Adrenal gland (tissue), 12 donors: ENCODE measurements around the gene ATP11B. TPM values are rescaled to one million over a fixed set of nuclear protein-coding genes. Genes with fewer than 3 reads are reported as not detected.
A peak's percentile ranks its signal among the peaks of the same experiment; 100 is the strongest.

ENCODE experiments used
- DNase-seq, 7 donors: peaks; one replicate each; pipeline ENCODE4 v3.0.0-alpha.2; 2019 to 2020
- H3K27ac ChIP-seq, 5 donors: fragments of 200-600 bp; sonication (generic) in 4 of 5; 1 replicate in 3 of 5; 2 replicates in 2 of 5; pipeline versions ENCODE4 v1.5.1 to v1.8.0; 2016 to 2020; ENCODE audit warnings: mild to moderate bottlenecking in 1 of 5
- H3K27me3 ChIP-seq: fragments of 200-600 bp; 2 replicates; pipeline ENCODE4 v1.8.0; 2021
- H3K36me3 ChIP-seq, 2 donors: fragments of 200-600 bp; replicated peaks in 1 of 2; 1 replicate in 1 of 2; 2 replicates in 1 of 2; pipeline versions ENCODE4 v1.5.1 to v1.8.0; 2018 to 2022
- H3K4me1 ChIP-seq, 2 donors: fragments of 200-600 bp; replicated peaks in 1 of 2; 1 replicate in 1 of 2; 2 replicates in 1 of 2; pipeline versions ENCODE4 v1.5.1 to v1.8.0; 2018 to 2021
- H3K4me3 ChIP-seq, 4 donors: fragments of 200-600 bp; sonication (generic) in 3 of 4; one replicate each; pipeline ENCODE4 v1.5.1; 2016 to 2018
- H3K9me3 ChIP-seq, 3 donors: fragments of 200-600 bp; sonication (generic) in 1 of 3; replicated peaks in 1 of 3; 1 replicate in 2 of 3; 2 replicates in 1 of 3; pipeline versions ENCODE4 v1.5.1 to v1.8.0; 2016 to 2021
- POLR2A ChIP-seq, 2 donors: fragments of 450-650 bp; IDR thresholded peaks; one replicate each; pipeline ENCODE4 v1.6.1; 2017; ENCODE audit warnings: antibody characterized with exemption in 2 of 2, mild to moderate bottlenecking in 2 of 2, moderate library complexity in 1 of 2
- WGBS, 4 donors: extraction: QIAGEN DNeasy Blood & Tissue Kit in 2 of 4; methylation state at CpG; one replicate each; pipeline versions ENCODE4 v1.1.5 to v1.1.7; 2013 to 2017; 5-methylcytosine and 5-hydroxymethylcytosine counted together
- intact Hi-C, 2 donors: fragments of 100-400 bp; cut with DNase I; formaldehyde crosslinking; loops; one replicate each; pipeline versions ENCODE4 v1.14.1 to v1.15.0; 2022 to 2023
- polyA plus RNA-seq, 3 donors: library from polyadenylated mRNA; stranded (reverse); fragments of 200-250 nt in 2 of 3; fragments of 350-450 nt in 1 of 3; fragmentation: Illumina TruSeq in 1 of 3; extraction: RNeasy Lipid Tissue Mini Kit (QIAGEN cat#74804) in 1 of 3; gene quantifications; one replicate each; pipeline ENCODE4 v1.2.3, GENCODE V29; 2013 to 2014
- total RNA-seq, 9 donors: library from RNA; depleted of rRNA in 4 of 9; stranded (reverse); fragments of >200 nt in 4 of 9; fragments of 120-200 nt in 1 of 9; fragmentation: NEBNext Ultra II Directional in 1 of 9; extraction: Animal tissue kit (Norgen Biotek cat#: 25700) in 1 of 9; gene quantifications; one replicate each; pipeline versions ENCODE4 v1.1.0 to v1.2.4, GENCODE V29; 2013 to 2023
- TF ChIP-seq, protein P1 (sequence below), 6 experiments: fragments of 450-650 bp in 4 of 6; fragments of 200-600 bp in 2 of 6; sonication (generic) in 1 of 6; IDR thresholded peaks; 1 replicate in 5 of 6; 2 replicates in 1 of 6; pipeline versions ENCODE4 v1.5.1 to v1.8.0; 2016 to 2021; ENCODE audit warnings: antibody characterized with exemption in 6 of 6, mild to moderate bottlenecking in 2 of 6, moderate library complexity in 1 of 6
- donor health status: healthy with polysubstance abuse.
- donor health status: Bipolar disorder and iron deficiency.
- donor health status: DM: yes; HTN: yes; CAD: no.
- donor health status: DM: no; HTN: no; CAD: no.
- donor health status: DM: no; HTN: no; CAD: no.
- donor health status: DM: yes; HTN: yes; CAD: no.

The ATP11B gene
- total and polyA plus RNA-seq, 12 donors = 2.9 to 45.1 (median 29.9) TPM

DNA sequence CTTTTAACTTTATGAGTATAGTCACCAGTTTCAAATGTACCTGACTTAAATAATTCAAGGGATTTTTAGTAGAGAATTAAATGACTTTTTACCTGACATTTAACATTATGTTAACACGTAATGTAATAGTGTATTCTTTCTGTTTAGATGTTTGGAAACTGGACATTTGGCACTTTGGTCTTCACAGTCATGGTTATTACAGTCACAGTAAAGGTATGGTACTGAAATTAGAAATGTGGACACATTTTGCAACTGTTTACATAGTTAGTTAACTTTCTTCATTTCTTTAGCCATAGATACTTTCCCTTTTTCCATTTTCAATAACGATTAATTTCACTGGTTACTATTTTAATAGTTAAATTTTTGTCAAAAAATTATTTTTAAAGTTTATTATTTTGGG, 103.2 kb downstream of the ATP11B start:
- intact Hi-C loops = no loop called here
- H3K4me3 ChIP-seq = no peak overlapping the region
- H3K9me3 ChIP-seq = no peaks in the 10 kb centered on the region
- TF ChIP-seq POLR2A (IDR thresholded peaks at IDR 0.05) = no peak
- TF ChIP-seq, protein P1, sequence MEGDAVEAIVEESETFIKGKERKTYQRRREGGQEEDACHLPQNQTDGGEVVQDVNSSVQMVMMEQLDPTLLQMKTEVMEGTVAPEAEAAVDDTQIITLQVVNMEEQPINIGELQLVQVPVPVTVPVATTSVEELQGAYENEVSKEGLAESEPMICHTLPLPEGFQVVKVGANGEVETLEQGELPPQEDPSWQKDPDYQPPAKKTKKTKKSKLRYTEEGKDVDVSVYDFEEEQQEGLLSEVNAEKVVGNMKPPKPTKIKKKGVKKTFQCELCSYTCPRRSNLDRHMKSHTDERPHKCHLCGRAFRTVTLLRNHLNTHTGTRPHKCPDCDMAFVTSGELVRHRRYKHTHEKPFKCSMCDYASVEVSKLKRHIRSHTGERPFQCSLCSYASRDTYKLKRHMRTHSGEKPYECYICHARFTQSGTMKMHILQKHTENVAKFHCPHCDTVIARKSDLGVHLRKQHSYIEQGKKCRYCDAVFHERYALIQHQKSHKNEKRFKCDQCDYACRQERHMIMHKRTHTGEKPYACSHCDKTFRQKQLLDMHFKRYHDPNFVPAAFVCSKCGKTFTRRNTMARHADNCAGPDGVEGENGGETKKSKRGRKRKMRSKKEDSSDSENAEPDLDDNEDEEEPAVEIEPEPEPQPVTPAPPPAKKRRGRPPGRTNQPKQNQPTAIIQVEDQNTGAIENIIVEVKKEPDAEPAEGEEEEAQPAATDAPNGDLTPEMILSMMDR (IDR thresholded peaks at IDR 0.05) = no peak
- H3K27me3 ChIP-seq = no peaks in the 10 kb centered on the region
- no peak overlapping the region for H3K27ac ChIP-seq
- WGBS, 4 donors = 92 to 97% (median 95%) methylated on average over 2 of the region's 2 CpGs
- H3K36me3 ChIP-seq = peaks cover 0 to 8% of the 10 kb centered on the region in 2 donors
- DNase-seq = no peak
- H3K4me1 ChIP-seq = no peaks in the 10 kb centered on the region

DNA sequence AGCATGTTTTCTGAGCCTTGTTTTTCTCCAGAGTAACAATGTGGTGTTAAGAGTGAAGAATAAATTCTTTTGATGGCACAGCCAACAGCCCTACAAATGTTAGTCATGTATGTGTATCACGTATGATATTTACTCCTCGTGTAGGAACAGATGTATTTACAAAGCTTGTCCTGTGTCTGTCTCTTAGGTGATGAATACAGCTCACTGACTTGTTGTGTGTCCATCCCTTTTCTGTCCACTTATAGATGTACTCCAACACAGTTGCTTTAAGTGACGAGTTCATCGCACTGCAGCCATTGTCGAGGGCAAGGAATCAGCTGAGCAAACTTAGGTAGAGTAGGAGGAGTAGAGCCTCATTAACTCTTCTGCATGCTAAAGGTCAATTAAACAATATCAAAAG, 108.9 kb downstream of the ATP11B start:
- TF ChIP-seq, protein P1 (IDR thresholded peaks at IDR 0.05) = no peak
- no peak for TF ChIP-seq POLR2A (IDR thresholded peaks at IDR 0.05)
- H3K9me3 ChIP-seq = no peaks in the 10 kb centered on the region
- H3K4me1 ChIP-seq = no peaks in the 10 kb centered on the region
- no peak overlapping the region for H3K27ac ChIP-seq
- intact Hi-C loops = no loop called here
- DNase-seq = no peak
- WGBS, 4 donors = 88 to 93% (median 92%) methylated on average over 5 of the region's 5 CpGs
- no peaks in the 10 kb centered on the region for H3K27me3 ChIP-seq
- no peak overlapping the region for H3K4me3 ChIP-seq
- H3K36me3 ChIP-seq = peaks cover 0 to 16% of the 10 kb centered on the region in 2 donors

DNA sequence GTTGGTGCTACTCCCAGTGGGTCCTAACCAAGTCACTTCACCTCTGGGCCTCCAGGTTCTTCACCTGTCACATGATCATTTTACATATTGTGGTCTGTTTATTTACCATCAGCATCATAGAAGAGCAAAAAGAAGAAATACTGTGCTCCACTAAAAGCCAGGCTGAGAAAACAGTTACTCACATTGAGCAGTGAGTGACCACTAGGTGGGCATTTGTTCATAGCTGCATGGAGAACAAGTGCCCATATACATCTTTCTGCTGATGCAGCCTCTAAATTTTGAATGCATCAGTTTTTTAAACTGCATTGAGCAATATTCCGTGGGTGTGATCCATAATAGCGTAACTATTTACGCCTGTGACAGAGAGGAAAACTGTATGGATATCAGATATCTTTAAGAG, 110.9 kb downstream of the ATP11B start:
- H3K4me3 ChIP-seq = no peak overlapping the region
- no peaks in the 10 kb centered on the region for H3K27me3 ChIP-seq
- TF ChIP-seq, protein P1 (IDR thresholded peaks at IDR 0.05) = peak in 2 of 6 experiments; percentile 10 to 14
- TF ChIP-seq POLR2A (IDR thresholded peaks at IDR 0.05) = no peak
- intact Hi-C loops = no loop called here
- 92 to 98% (median 97%) methylated on average over 3 of the region's 3 CpGs for WGBS, 4 donors
- no peak for DNase-seq
- H3K36me3 ChIP-seq = peaks cover 0 to 8% of the 10 kb centered on the region in 2 donors
- no peaks in the 10 kb centered on the region for H3K9me3 ChIP-seq
- no peaks in the 10 kb centered on the region for H3K4me1 ChIP-seq
- no peak overlapping the region for H3K27ac ChIP-seq

DNA sequence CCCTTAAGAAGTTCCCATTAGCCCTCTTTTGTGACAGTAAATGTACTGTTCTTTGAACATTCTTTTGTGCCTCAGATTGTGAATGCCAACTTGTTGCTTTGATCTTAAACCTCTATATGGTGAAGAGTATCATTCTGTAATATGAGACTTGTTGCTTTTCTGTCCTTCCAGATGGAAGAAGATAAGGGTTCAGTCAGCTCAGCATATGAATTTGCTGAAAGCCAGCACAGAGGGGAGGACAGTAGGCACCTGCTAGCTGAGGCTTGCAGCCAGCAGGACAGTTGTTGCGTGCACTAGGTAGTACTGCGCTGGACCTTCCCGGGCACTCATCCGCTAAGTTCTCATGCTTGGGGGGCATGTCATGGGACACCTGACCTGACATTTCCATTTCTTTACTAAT, 112.3 kb downstream of the ATP11B start:
- no peaks in the 10 kb centered on the region for H3K4me1 ChIP-seq
- WGBS, 4 donors = 96 to 98% (median 96%) methylated on average over 4 of the region's 4 CpGs
- peaks cover 0 to 8% of the 10 kb centered on the region in 2 donors for H3K36me3 ChIP-seq
- no peak overlapping the region for H3K27ac ChIP-seq
- TF ChIP-seq POLR2A (IDR thresholded peaks at IDR 0.05) = no peak
- TF ChIP-seq, protein P1 (IDR thresholded peaks at IDR 0.05) = no peak
- DNase-seq = no peak
- intact Hi-C loops = no loop called here
- H3K4me3 ChIP-seq = no peak overlapping the region
- H3K27me3 ChIP-seq = no peaks in the 10 kb centered on the region
- H3K9me3 ChIP-seq = no peaks in the 10 kb centered on the region
